GM12878 (cell line): ENCODE measurements around the gene FGF11. TPM values are rescaled to one million over a fixed set of nuclear protein-coding genes. Genes with fewer than 3 reads are reported as not detected.

ENCODE experiments used
- ATAC-seq: fragments of 200-7000 bp; cut with Tn5 transposase; 3 replicates; pipeline ENCODE4 v1.9.1; 2020; ENCODE audit warnings: mild to moderate bottlenecking, moderate library complexity
- BruUV-seq: library from RNA; stranded (reverse); fragments of 400-500 nt; replicated peaks from 2 replicates; lab custom pipeline; 2021; lab: Mats Ljungman, UMichigan
- CTCF ChIA-PET: fragments of 300-600 bp; sonication (Branson Sonifier 250); formaldehyde crosslinking; extraction: SDS; loops from one replicate; lab custom pipeline; 2021; ENCODE audit warnings: inconsistent platforms; lab: Yijun Ruan, JAX
- POLR2A ChIA-PET: fragments of 350-600 bp; formaldehyde crosslinking; extraction: SDS; loops from one replicate; lab custom pipeline; 2021; ENCODE audit warnings: inconsistent platforms; lab: Charles Lee
- RAD21 ChIA-PET: fragments of 300-600 bp; sonication (Branson Sonifier 250); formaldehyde crosslinking; loops from one replicate; lab custom pipeline; 2023; ENCODE audit warnings: antibody characterized with exemption; ENCODE audit not compliant: unreplicated experiment; lab: Charles Lee
- SMC1A ChIA-PET: fragments of 300-600 bp; sonication (Branson Sonifier 250); formaldehyde crosslinking; loops from one replicate; lab custom pipeline; 2023; ENCODE audit not compliant: unreplicated experiment, uncharacterized antibody; lab: Charles Lee
- DNase-seq: peaks from one replicate; pipeline ENCODE4 v3.0.0-alpha.2; 2011; ENCODE audit warnings: low read depth, low spot score
- FAIRE-seq: peaks from 3 replicates; lab custom pipeline; 2011; peaks lifted over from hg19 to GRCh38; lab: Jason Lieb, UNC
- H2AFZ ChIP-seq: 2 replicates; pipeline ENCODE4 v1.6.0; 2011; ENCODE audit warnings: low read depth, low read length, control low read depth; ENCODE audit not compliant: control insufficient read depth
- H3K27ac ChIP-seq: 2 replicates; pipeline ENCODE4 v1.5.1; 2011; ENCODE audit warnings: control low read depth; ENCODE audit not compliant: control insufficient read depth, insufficient read depth
- H3K27me3 ChIP-seq, 2 experiments: replicated peaks in 1 of 2; 2 replicates each; pipeline versions ENCODE4 v1.6.0 to v1.6.1; 2011; ENCODE audit warnings: low read length in 1 of 2; ENCODE audit not compliant: control insufficient read depth in 2 of 2, insufficient read depth in 2 of 2
- H3K36me3 ChIP-seq, 2 experiments: 2 replicates each; pipeline ENCODE4 v1.5.1; 2011; ENCODE audit warnings: low read length in 1 of 2; ENCODE audit not compliant: control insufficient read depth in 2 of 2, insufficient read depth in 2 of 2
- H3K4me1 ChIP-seq: 2 replicates; pipeline ENCODE4 v1.6.1; 2011; ENCODE audit warnings: mild to moderate bottlenecking, low read length, moderate library complexity, mixed read lengths; ENCODE audit not compliant: control insufficient read depth, insufficient read depth
- H3K4me2 ChIP-seq: 2 replicates; pipeline ENCODE4 v1.6.0; 2011; ENCODE audit warnings: control low read depth; ENCODE audit not compliant: control insufficient read depth, insufficient read depth
- H3K4me3 ChIP-seq: fragments of 200-600 bp; sonication (generic); 2 replicates; pipeline ENCODE4 v1.5.1; 2016
- H3K79me2 ChIP-seq: 2 replicates; pipeline ENCODE4 v1.6.0; 2011; ENCODE audit warnings: low read length; ENCODE audit not compliant: control insufficient read depth, insufficient read depth
- H3K9ac ChIP-seq: 2 replicates; pipeline ENCODE4 v1.8.0; 2011; ENCODE audit warnings: low read length, control low read depth, mixed read lengths; ENCODE audit not compliant: control insufficient read depth, insufficient read depth
- H3K9me3 ChIP-seq: replicated peaks from 3 replicates; pipeline ENCODE4 v1.5.1; 2011; ENCODE audit warnings: mild to moderate bottlenecking, low read length; ENCODE audit not compliant: control insufficient read depth, insufficient read depth
- H4K20me1 ChIP-seq: 2 replicates; pipeline ENCODE4 v1.6.0; 2011; ENCODE audit not compliant: control insufficient read depth, insufficient read depth
- BHLHE40 ChIP-seq, 2 experiments: fragments of 450-650 bp in 1 of 2; IDR thresholded peaks; 2 replicates each; pipeline ENCODE4 v1.6.1; 2011 to 2017; ENCODE audit warnings: low read depth in 2 of 2, borderline replicate concordance in 1 of 2, improper control_type of control experiment in 1 of 2, low read length in 1 of 2, mild to moderate bottlenecking in 1 of 2
- CREB1 ChIP-seq: IDR thresholded peaks from 2 replicates; pipeline ENCODE4 v1.6.1; 2012; ENCODE audit warnings: low read depth, mild to moderate bottlenecking, inconsistent platforms
- EGR1 ChIP-seq, 2 experiments: IDR thresholded peaks; 1 replicate in 1 of 2; 2 replicates in 1 of 2; pipeline ENCODE4 v1.6.1; 2011 to 2012; ENCODE audit warnings: low read depth in 2 of 2, low read length in 2 of 2, borderline replicate concordance in 1 of 2, mild to moderate bottlenecking in 1 of 2, moderate library complexity in 1 of 2
- IKZF1 ChIP-seq: fragments of 450-650 bp; conservative IDR thresholded peaks from 2 replicates; pipeline ENCODE4 v1.6.1; 2017; ENCODE audit warnings: antibody characterized with exemption, mild to moderate bottlenecking
- WGBS: methylation state at CpG from one replicate; pipeline ENCODE4 v1.1.6; 2016; ENCODE audit warnings: low lambda C conversion rate; ENCODE audit not compliant: insufficient replicate concordance, insufficient coverage; ENCODE audit errors: missing lambda C conversion rate; 5-methylcytosine and 5-hydroxymethylcytosine counted together
- in situ Hi-C: fragments of 300-500 bp; cut with MboI; formaldehyde crosslinking; loops from 9 replicates; pipeline ENCODE4 v1.14.3; 2018; ENCODE audit warnings: mixed read lengths
- intact Hi-C: fragments of 100-400 bp; cut with micrococcal nuclease; formaldehyde crosslinking; loops from one replicate; pipeline ENCODE4 v1.14.2; 2022; ENCODE audit not compliant: unreplicated experiment
- polyA plus RNA-seq, 11 experiments: library from polyadenylated mRNA; depleted of rRNA in 4 of 11; unstranded in 6 of 11; stranded (reverse) in 5 of 11; fragments of >200 nt; fragmentation: Nextera tagmentation in 4 of 11; fragmentation: Illumina TruSeq in 1 of 11; extraction: Ambion mirVana in 4 of 11; extraction: Trizol in 1 of 11; gene quantifications; 1 replicate in 1 of 11; 2 replicates in 10 of 11; pipeline versions ENCODE4 v1.2.1 to v1.2.3, GENCODE V29; 2011 to 2016; ENCODE audit warnings: inconsistent platforms in 2 of 11, missing spikeins in 2 of 11, low read depth in 1 of 11
- total RNA-seq, 4 experiments: library from RNA; depleted of rRNA in 3 of 4; stranded (reverse); fragments of >200 nt in 3 of 4; fragmentation: Illumina TruSeq in 1 of 4; extraction: Trizol in 1 of 4; gene quantifications; 2 replicates each; pipeline versions ENCODE4 v1.2.1 to v1.2.3, GENCODE V29; 2013 to 2021

FGF11 gene
- total and polyA plus RNA-seq, 10 of the 15 experiments (the other 5 are each of a cell fraction or from before 2014, with no cell fraction given): 0.69 to 21.1 (median 2.6) TPM

DNA sequence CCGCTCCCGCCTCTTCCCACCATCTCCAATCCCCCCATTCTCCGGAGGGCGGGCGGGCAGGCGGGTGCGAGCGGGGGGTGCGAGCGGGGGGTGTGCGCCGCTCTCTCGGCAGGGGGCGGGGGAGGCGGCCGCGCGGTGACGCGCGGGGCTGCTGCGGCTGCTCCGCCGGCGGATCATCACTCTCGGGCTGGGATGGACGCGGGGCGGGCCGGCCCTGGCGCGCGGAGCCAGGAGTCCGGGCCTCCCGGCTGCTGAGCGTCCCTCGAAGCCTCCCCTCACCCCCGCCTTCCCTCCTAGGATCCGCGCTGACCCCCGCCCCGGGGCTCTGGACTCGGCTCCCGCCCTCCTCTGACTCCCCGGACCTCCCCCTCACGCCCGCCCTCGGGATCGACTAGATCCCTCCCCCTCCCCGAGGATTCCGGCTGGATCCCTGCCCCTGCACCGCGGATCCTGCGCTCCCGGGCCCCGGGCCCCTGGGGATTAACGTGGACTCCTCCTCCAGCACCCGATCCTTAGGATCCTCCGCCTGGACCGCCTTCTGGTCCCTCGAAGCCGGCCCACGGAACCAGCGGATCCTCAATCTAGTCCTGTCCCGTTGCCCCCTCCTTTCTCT is 34.5 kb upstream of the FGF11 start:
- Histone ChIP-seq H3K9ac (no peak overlapping the region; the same call in 1 of the 2 replicates), H3K4me2 (peak overlapping the region; percentile 72), H3K27ac (no peak overlapping the region), H2AFZ (peak overlapping the region; percentile 96), H4K20me1 (no peaks in the 10 kb centered on the region), H3K4me1 (peaks cover 3% of the 10 kb centered on the region; the same call in 1 of the 2 replicates), H3K79me2 (peaks cover 2% of the 10 kb centered on the region), H3K27me3 (peaks cover 0 to 6% of the 10 kb centered on the region in 2 experiments; a peak in 2 of 4 replicates), H3K9me3 (no peaks in the 10 kb centered on the region), H3K36me3 (no peaks in the 10 kb centered on the region), H3K4me3 (peak overlapping the region; percentile 85)
- no TSS peak for BruUV-seq
- TF ChIP-seq EGR1 (IDR thresholded peaks at IDR 0.05; ENCODE audit: borderline replicate concordance in 1 of 2, low read depth in 2 of 2, low read length in 2 of 2) (peak in 1 of 2 experiments; percentile 21; a peak in 1 of 3 replicates), BHLHE40 (IDR thresholded peaks at IDR 0.05; ENCODE audit: borderline replicate concordance in 1 of 2, low read depth in 2 of 2, low read length in 1 of 2) (0 out of 4 replicates have a peak, but pooled peaks of 1 of the 2 experiments have one; percentile 6), IKZF1 (peak; percentile 14; the same call in 1 of the 2 replicates), CREB1 (no peak)
- WGBS: 2% methylated on average over 25 of the region's 65 CpGs
- DNase-seq (no peak), FAIRE-seq (no peak), ATAC-seq (peak; percentile 44)
- in situ Hi-C loops: no loop called here
- ChIA-PET CTCF (interaction anchor here (0.6 to 2.1 kb wide), 5 partner anchors 30 to 109 kb away, joined by 3 to 8 read pairs (median 4); partner anchors contain the start of genes ACAP1 and TMEM102), POLR2A (interaction anchor here (0.5 to 2.7 kb wide), 12 partner anchors 10 to 728 kb away, joined by 3 to 23 read pairs (median 6); partner anchors contain the start of genes ACAP1, CD68, FGF11 and NEURL4), RAD21 (interaction anchor here (0.8 to 2.2 kb wide), 6 partner anchors 9 to 283 kb away, joined by 4 to 13 read pairs (median 6); partner anchors contain the start of genes ACAP1, PLSCR3, TMEM102 and TP53), SMC1A (interaction anchor here (0.8 to 2.2 kb wide), 6 partner anchors 30 to 282 kb away, joined by 3 to 8 read pairs (median 3); partner anchors contain the start of genes SAT2, TMEM102 and TP53)
- intact Hi-C loops: loop anchor here (5.0 kb wide), 1 partner anchor 32 kb away; the partner anchor contains the start of genes FGF11 and TMEM102
